NCI-H1092 treated with DMSO at 0.1 percent for 48 hours (cell line): Measurements from ENCODE around the gene SH2D3C.
"Not testable (repeated sequence)": the region's sequence is repeated elsewhere in the genome, so short reads cannot be mapped to it uniquely, and the experiment has no call there.

Experiments
- DNase-seq: peaks from one replicate; lab custom pipeline; 2025; lab: John Stamatoyannopoulos, UW

Gene SH2D3C

GRCh38 chr9:127763918-127764384 is 14.5 kb downstream of the SH2D3C start:
- DNase-seq = no peak

DNA sequence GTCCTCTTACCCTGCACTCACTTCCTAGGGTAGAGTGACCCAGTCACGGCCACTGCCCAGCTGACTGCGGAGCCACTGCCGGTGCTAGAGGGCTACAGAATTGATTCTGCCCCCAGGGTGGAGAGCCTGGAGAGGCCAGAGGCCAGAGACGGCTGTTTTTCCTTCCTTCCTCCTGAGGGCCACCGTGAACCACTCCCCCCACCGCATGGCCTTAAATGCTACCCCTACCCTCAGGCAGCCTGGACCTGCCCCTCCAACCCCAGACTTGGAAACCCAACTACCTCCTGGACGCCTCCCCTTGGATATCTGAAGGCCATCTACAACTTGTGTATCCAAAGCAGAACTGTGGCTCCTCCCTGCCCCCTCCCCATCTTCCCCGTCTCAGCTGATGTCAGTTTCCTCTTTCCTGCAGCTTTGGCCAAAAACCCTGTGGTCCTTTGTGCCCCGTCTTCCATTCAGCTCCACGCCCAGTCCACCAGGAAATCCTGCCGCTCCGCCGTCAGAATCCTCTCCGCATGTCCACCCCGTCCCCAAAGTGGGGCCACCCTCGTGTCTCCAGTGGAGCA is 16.3 kb downstream of the SH2D3C start:
- DNase-seq = no peak

- DNase-seq = no peak
These were observed 16.9 kb downstream of the SH2D3C start for GRCh38 chr9:127761491-127761956.

DNA sequence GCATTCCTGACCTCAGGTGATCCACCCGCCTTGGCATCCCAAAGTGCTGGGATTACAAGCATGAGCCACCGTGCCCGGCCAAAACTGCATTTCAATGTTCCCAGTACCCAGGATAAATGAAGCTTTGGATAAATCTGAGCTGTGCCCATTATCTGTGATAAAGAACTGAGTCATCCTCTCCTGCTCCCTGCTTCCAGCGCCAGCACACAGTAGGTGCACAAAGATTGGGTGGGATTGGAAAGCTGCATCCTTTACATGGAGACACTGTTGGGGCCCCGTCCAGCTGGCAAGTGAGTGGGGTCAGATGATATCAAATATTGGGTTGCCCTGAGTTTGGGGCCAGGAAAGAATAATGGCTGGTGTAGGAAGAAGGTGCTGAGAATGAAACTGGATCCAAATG is 17.4 kb downstream of the SH2D3C start:
- no peak for DNase-seq

DNA sequence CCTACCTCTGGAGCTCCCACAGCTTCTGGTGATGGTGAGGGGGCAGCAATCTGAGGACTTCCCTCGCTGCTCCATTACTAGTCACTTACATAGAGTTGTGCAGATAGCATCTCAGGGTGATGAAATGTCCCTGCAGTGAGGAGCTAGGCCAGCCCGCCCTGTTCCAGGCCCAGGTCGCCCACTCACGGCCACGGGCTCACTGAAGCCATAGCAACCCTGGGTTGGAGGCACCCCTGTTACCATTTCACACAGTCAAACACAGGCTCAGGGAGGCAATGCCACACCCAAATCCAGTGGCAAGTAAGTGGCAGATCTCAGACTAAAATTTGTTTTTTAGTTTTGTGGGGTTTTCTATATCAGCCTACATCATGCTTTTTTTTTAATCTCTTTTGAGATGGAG is 19.6 kb downstream of the SH2D3C start:
- no peak for DNase-seq

- not testable (repeated sequence) for DNase-seq
These were observed 21.7 kb downstream of the SH2D3C start for GRCh38 chr9:127756776-127757175.

DNA sequence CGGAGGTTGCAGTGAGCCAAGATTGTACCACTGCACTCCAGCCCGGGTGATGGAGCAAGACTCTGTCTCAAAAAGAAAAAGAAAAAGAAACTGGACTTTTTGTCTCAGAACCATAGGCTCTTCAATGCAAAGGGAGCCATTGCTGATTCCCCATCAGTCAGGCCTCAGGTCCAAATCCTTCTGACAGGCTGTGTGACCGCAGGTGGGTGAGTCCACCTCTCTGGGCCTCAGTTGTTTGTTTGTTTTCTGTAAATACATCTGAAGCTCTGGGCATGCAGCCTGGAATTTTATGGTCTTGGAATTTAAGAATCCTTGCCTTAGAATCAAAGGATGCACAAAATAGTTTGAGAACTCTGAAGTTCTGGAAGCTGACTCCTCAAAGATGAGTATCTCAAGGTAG is 22.2 kb downstream of the SH2D3C start:
- DNase-seq = no peak

DNA sequence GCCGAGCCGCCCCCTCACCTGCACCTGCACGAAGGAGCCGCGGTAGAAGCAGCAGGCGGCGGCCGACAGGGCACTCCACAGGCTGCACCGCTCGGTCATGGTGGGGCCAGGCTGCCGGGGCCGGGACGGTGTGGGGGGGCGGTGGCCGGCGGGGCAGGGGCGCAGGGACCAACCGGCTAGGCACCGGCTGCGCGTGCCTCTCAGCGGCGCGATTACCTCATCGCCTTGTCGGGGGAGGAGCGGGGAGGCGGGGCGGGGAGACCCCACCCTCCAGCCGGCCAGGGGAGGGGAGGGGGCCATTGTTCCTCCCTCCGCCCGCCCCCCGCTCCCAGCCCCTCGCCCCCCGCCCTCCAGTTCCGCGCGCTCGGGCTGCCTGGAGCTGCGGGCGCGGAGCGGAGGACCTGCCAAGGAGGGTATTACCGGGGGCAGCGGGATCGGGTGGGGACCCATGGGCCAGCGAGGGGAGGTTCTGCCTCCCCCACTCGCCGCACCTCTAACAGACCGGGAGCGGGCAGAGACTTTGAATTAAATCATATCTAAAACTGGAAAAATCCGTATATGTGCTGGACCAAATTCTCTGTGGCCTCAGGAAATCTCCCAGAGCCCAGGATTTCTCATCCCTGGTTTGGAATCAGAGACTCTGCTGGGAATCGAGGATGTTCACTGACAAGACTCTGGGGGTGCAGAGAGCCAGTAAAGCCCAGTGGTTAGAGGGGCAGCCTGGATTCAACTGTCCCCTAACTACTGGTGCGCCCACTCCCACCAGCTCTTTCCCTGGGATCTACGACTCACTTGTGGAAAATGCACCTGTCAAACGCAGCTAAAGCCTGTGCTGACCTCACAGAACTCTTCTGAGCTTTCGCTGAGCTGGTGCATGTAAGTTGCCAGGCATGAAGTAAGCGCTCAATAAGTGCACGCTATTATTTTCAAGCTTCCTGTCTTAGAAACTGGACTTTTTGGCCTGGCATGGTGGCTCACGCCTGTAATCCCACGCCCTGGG is 23.1 kb downstream of the SH2D3C start:
- DNase-seq = no peak

DNA sequence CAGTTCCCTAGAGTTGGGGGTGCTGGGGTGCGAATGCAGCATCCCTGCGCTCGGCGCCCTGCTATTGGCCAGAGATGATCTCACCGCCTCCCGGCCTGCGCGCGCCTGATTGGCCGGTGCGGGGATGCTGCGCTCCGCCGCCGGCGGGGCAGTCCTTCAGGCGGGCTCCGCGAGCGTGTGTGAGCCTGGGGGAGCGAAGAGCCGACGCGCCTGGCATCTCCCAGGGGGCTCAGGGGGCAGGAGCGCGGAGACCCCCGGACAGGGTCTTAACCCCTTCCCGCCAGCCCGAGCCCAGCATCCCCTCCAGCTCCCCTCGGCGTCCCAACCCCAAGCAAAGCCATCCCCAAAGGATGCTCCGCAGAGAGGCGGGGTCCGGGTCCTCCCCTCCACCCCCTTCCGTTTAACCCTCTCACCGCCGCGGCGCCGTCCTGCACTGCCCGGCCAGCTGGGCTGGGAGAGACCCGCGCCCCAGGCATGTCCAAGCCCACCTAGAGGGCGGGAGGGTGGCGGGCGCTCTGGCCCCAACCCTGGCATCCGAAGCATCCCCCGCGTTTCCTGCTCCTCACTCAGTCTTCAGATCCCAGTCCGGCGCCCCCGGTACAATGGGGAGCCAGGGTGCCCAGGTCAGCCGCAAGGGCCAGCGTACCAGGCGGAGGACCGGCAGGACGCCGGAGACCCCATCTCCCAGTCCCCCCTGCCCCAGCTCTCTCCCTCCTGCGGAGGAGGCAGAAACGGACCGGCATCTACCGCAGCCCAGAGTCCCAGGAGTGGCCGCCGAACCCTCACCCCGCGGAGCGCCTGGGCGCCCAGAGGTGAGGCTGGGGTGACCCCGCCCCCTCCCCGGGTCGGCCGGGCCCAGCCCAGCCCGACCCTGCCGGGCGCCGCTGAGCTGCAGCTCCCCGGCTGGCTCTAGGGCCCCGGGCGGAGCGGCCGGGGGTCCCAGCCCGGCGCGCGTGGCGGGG is 24.1 kb downstream of the SH2D3C start:
- DNase-seq = no peak

DNA sequence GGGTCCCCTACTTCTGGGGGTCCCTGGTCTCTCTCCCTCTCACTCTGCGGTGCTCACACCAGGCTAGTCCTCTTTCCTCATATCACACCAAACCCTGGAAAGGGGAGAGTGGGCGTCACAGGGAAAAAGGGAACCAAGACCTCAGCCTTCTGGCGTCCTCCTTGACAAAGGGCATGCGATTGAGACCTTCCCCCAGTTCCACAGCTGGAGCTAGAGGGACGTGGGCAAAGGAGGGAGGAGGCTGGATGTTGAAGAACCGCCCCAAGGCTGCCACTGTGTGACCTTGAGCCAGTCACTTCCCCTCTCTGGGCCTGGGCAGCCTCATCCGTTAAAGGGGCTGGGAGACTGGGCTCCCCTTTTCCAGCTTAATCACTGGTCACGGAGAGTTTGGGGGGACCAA is 24.8 kb downstream of the SH2D3C start:
- DNase-seq = no peak

GRCh38 chr9:127753148-127753547 is 25.3 kb downstream of the SH2D3C start:
- DNase-seq = no peak

DNA sequence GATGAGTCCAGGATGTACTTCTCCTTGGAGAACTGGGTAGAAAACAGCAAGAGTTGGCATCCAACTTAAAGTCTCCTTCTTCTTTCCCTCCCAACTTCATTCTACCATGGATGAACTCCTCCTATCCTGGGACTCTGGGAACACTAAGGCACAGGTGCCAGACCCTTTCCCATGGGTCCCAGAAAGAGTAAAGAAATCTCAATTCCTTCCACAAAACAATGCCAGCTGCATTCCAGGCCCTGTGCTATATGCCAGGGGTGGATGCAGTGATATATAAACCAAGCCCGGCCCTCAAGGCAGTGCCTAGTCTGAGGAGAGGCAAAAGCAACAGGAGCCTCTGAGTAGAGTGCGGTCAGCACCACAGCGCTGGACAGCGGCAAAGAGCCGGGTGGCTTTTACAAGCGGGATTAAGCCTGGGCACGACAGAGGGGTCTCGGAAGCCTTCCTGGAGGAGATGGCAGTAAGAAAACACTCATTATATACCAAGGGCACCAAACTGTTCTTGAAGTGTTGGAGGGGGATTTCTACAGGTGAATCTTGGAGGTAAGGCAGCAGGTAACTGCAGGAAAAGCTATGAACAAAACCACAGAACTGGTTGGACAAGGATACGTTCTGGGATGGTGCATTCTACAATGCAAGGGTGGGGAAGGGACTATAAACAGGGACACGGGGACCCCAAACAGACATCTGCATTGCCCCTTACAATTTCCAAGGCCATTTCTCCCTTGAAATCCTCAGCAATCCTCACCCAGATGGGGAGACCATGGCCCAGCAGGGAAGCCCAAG is 27.0 kb downstream of the SH2D3C start:
- no peak for DNase-seq

DNA sequence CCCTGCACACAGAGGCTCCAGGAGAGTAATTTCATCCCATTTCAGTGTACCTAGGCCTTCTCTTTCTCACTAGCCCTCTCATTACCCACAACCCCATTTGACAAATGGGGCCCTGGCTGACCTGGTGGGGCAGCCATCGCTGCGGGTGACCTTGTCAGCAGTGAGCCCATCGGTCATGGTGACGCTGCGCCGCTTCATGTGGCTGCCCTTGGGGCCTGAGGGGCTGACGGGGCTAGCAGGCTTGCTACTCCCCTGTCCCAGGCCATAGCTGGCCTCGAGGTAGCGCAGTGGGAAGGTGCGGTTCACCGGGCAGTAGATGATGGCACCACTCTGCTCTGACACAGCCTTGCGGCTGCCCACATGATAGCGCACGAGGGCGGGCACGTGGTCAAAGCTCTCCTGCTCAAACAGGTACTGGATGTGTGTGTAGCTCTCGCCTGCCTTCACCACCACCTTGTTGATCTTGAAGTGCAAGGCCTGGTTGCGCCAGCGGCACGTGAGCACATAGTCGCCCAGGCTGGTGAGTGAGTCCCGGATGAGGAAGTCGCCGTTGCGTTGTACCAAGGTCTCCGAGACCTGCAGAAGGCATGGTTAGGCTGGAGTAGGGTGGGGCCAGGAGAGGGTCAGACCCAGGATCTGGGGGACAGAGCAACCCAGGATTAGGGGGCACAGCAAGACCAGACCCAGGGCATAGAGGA is 29.2 kb downstream of the SH2D3C start:
- no peak for DNase-seq

- DNase-seq = no peak
These were observed 31.4 kb downstream of the SH2D3C start for GRCh38 chr9:127746959-127747569.

DNA sequence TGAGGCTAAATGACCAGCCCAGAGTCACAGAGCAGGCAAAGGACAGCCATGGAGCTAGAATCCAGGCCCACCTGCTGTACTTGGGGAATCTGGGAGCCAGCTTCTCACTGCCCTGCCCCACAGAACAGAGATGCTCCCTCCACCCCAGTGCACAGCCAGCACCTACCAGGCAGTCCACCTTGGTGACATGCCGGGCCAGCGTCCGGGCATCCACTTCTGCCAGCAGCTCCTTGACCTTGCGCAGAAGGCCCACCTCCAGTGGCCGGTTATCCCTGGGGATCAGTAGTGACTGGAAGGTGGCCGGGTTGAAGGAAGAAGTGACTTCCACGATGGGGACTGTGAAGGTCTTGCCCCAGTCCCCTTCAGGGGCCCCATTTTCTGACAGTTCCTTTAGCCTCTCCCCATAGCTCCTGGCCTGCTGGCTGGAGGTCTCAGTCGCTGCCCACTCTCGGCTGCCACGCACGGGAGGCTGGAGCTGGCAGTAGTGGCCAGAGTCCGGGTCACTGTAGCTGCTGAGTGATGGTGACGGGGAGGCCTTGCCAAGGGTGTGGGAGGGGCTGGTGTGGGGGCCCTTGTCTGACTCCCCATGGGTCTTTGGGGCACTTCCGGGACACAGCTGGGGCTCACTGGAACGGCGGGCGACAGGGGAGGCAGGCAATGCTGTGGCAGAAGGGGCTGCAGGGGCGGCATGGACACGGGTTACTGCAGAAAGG is 33.9 kb downstream of the SH2D3C start:
- DNase-seq = no peak

GRCh38 chr9:127742435-127743088 is 35.9 kb downstream of the SH2D3C start:
- DNase-seq = no peak

GRCh38 chr9:127741831-127742434 is 36.5 kb downstream of the SH2D3C start:
- DNase-seq = no peak

DNA sequence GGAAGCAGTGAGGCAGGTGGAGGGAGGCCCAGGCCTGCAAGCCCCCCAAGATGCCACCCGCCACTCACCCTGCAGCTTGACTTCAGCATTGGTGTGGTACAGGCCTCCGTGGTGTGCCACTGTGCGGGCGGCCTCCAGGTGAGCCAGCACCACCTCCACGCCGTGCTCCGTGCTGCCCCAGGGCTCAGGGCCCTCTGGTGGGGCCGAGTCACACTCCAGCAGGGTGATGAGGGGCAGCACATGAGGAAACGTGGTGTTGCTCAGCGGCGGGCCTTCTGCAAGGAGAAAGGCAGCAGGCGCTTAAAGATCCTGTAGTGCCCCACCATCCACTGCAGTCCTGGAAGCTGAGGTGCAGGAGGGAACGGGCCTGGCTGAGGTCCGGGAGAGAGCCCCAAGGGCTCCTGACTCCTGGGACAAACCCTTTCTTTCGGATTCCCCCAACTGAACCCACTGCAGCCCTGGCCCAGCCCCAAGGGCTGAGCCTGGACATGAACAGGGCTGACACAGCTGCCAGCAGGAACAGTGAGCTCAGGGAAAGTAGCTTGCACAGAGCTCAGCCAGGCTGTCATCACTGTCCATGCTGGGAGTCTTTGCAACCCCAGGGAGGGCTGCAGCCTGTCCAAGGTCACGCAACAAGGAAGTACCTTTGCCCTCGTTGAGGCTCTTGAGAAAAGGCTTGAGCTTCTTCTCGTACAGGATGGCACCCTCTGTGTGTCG is 38.7 kb downstream of the SH2D3C start:
- DNase-seq = no peak
